ENCODE measurements around the gene TBC1D24. TPM values are rescaled to one million over a fixed set of nuclear protein-coding genes. Genes with fewer than 3 reads are reported as not detected.
"Not testable (repeated sequence)": the region's sequence is repeated elsewhere in the genome, so short reads cannot be mapped to it uniquely, and the experiment has no call there.

The TBC1D24 gene
- total RNA-seq, 2 donors from 2014 or later = 9.6 to 10.5 TPM

GRCh38 chr16:2436110-2436509, 38.8 kb upstream of the TBC1D24 start:
- H3K4me3 ChIP-seq = no peak overlapping the region
- no peak for TF ChIP-seq CTCF (IDR thresholded peaks at IDR 0.05)
- no peak for DNase-seq (ENCODE audit: low spot score)
- H3K36me3 ChIP-seq = peaks cover 6% of the 10 kb centered on the region
- no peaks in the 10 kb centered on the region for H3K27me3 ChIP-seq
- H3K27ac ChIP-seq = no peak overlapping the region
- H3K4me1 ChIP-seq = no peaks in the 10 kb centered on the region
- H3K9me3 ChIP-seq = no peaks in the 10 kb centered on the region

GRCh38 chr16:2437032-2437790, 37.7 kb upstream of the TBC1D24 start:
- no peak for TF ChIP-seq CTCF (IDR thresholded peaks at IDR 0.05)
- Histone ChIP-seq H3K4me1 (no peaks in the 10 kb centered on the region), H3K36me3 (peaks cover 6% of the 10 kb centered on the region), H3K9me3 (no peaks in the 10 kb centered on the region), H3K27me3 (no peaks in the 10 kb centered on the region), H3K4me3 (no peak overlapping the region), H3K27ac (no peak overlapping the region)
- DNase-seq (ENCODE audit: low spot score) = no peak

GRCh38 chr16:2438121-2438520, 36.8 kb upstream of the TBC1D24 start:
- TF ChIP-seq CTCF (IDR thresholded peaks at IDR 0.05) = no peak
- no peak for DNase-seq (ENCODE audit: low spot score)

GRCh38 chr16:2439598-2439997, 35.3 kb upstream of the TBC1D24 start:
- Histone ChIP-seq H3K27me3 (no peaks in the 10 kb centered on the region), H3K4me1 (no peaks in the 10 kb centered on the region), H3K9me3 (no peaks in the 10 kb centered on the region), H3K36me3 (no peaks in the 10 kb centered on the region), H3K4me3 (no peak overlapping the region), H3K27ac (no peak overlapping the region)
- no peak for DNase-seq (ENCODE audit: low spot score)
- no peak for TF ChIP-seq CTCF (IDR thresholded peaks at IDR 0.05)

More at GRCh38 chr16:2438121-2438520, 36.8 kb upstream of the TBC1D24 start:
- Histone ChIP-seq H3K36me3 (peaks cover 2% of the 10 kb centered on the region), H3K27me3 (no peaks in the 10 kb centered on the region), H3K4me3 (no peak overlapping the region), H3K4me1 (no peaks in the 10 kb centered on the region), H3K27ac (no peak overlapping the region), H3K9me3 (no peaks in the 10 kb centered on the region)

GRCh38 chr16:2441143-2441804, 33.7 kb upstream of the TBC1D24 start:
- not testable (repeated sequence) for H3K4me1 ChIP-seq; DNase-seq (ENCODE audit: low spot score); H3K27ac ChIP-seq; H3K36me3 ChIP-seq; H3K4me3 ChIP-seq; H3K9me3 ChIP-seq; H3K27me3 ChIP-seq

GRCh38 chr16:2443555-2443954, 31.4 kb upstream of the TBC1D24 start:
- TF ChIP-seq CTCF (IDR thresholded peaks at IDR 0.05) = no peak
- Histone ChIP-seq H3K27ac (no peak overlapping the region), H3K4me3 (no peak overlapping the region), H3K36me3 (no peaks in the 10 kb centered on the region), H3K27me3 (no peaks in the 10 kb centered on the region), H3K9me3 (no peaks in the 10 kb centered on the region), H3K4me1 (no peaks in the 10 kb centered on the region)
- DNase-seq (ENCODE audit: low spot score) = no peak
